ENCODE results near the gene MAST2.
A peak's percentile ranks its signal among the peaks of the same experiment; 100 is the strongest.

The MAST2 gene

DNA sequence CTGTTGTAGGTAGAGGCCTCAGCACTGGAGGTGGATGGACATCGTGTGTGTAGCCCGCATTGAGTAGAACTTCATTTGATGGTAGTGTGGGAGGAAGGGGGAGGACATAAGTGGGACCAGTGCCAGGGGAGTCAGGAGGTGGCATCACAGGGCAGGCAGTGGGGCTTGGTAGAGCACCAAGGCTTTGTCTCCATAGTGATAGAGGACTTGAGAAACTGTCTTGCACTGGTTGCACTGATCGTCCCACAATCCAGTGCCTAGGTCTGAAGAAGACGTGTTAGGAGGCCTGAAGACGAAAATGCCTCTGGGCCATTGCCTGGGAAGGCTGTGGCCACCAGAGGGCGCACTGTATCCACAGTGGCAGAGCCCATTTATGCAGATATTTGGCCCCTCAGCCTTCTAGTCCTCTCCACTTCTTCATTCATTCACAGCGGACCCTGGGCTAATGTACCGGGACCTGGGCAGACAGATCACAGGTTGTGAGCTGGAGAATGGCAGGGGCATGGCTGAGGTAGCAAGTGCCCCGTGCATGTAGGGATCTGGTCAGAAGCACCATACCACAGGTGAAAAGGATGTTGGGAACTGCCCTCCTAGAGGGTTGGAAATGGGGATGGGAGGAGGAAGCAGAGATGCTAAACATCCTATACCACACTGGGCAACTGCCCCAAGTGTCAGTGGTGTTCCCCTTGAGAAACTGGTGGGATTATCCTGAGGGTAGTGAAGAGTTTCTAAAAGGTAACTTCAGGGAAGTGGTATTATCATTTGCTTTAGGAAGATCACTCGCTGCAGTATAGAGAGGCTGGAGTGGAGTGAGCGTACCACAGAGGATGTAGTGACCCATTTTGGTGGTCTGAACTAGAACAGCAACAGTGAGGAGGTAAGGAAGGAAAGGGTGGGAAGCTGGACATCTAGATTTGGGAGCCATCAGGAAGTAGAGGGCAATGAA lies 233.8 kb downstream of the MAST2 start:
- peak; percentile 84 for DNase-seq (ENCODE audit: low read depth)
- H3K4me3 ChIP-seq (ENCODE audit: low read depth, low read length), result no peak overlapping the region
- TF ChIP-seq MYC (IDR thresholded peaks at IDR 0.05; ENCODE audit: low read depth, low read length) (no peak), CTCF (IDR thresholded peaks at IDR 0.05; ENCODE audit: low read depth, low read length) (peak; percentile 92), POLR2A (IDR thresholded peaks at IDR 0.05; ENCODE audit: extremely low read depth, insufficient read length) (peak; percentile 18)

DNA sequence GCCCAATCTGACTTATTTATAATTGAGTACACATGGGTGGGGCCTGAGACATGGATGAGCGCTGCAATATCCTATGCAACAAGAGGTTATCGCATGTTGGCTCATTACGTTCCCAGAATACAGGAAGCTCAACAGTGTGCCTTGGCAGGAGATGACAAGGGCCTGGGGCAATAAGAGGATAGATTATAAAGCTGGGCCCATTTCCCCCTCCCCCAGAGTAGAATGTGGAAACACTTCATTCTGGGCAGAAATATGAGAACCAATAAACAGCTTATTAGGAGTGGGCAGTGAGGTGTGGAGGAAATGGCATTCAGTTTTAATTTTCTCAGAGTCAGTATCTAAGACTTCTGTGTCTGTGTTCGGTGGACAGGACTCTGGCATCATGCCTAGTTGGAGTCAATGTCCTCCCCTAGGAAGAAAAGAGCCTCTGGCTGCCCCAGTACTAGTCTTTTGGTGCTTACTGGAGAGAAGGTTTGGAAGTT lies 236.2 kb downstream of the MAST2 start:
- no peak overlapping the region for H3K4me3 ChIP-seq (ENCODE audit: low read depth, low read length)
- DNase-seq (ENCODE audit: low read depth), result peak; percentile 49
- TF ChIP-seq MYC (IDR thresholded peaks at IDR 0.05; ENCODE audit: low read depth, low read length) (no peak), POLR2A (IDR thresholded peaks at IDR 0.05; ENCODE audit: extremely low read depth, insufficient read length) (no peak), CTCF (IDR thresholded peaks at IDR 0.05; ENCODE audit: low read depth, low read length) (no peak)
- TF ChIP-seq, protein P1, sequence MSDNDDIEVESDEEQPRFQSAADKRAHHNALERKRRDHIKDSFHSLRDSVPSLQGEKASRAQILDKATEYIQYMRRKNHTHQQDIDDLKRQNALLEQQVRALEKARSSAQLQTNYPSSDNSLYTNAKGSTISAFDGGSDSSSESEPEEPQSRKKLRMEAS (IDR thresholded peaks at IDR 0.05; ENCODE audit: low read depth, low read length), result no peak

GRCh38 chr1:46041551-46041950 lies 238.1 kb downstream of the MAST2 start:
- no peak for DNase-seq (ENCODE audit: low read depth)
- H3K4me3 ChIP-seq (ENCODE audit: low read depth, low read length), result no peak overlapping the region
- TF ChIP-seq CTCF (IDR thresholded peaks at IDR 0.05; ENCODE audit: low read depth, low read length), result no peak
- no peak for TF ChIP-seq MYC (IDR thresholded peaks at IDR 0.05; ENCODE audit: low read depth, low read length)
- TF ChIP-seq, protein P1 (IDR thresholded peaks at IDR 0.05; ENCODE audit: low read depth, low read length), result no peak
- TF ChIP-seq POLR2A (IDR thresholded peaks at IDR 0.05; ENCODE audit: extremely low read depth, insufficient read length), result no peak

DNA sequence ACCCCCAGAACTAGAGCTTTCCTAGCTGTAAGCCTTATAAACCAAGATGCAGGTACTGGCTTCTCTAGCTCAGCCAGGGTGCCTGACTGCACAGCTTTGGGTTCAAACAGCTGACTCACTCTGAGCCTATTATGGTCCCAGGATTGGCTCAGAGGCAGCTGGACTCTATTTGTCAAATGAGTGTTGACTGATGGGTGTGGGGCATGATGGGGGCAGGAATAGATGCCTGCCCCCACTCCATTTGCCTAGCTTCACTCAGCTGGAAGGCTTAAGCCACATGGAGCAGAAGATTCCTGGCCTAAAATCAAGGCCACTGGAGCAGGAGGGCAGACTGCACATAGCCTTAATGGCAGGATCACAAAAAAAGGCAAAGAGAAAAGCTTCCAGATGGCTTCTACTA lies 238.6 kb downstream of the MAST2 start:
- DNase-seq (ENCODE audit: low read depth), result no peak
- TF ChIP-seq CTCF (IDR thresholded peaks at IDR 0.05; ENCODE audit: low read depth, low read length), result no peak
- H3K4me3 ChIP-seq (ENCODE audit: low read depth, low read length), result no peak overlapping the region

GRCh38 chr1:46043458-46044017 lies 240.1 kb downstream of the MAST2 start:
- TF ChIP-seq POLR2A (IDR thresholded peaks at IDR 0.05; ENCODE audit: extremely low read depth, insufficient read length) (no peak), CTCF (IDR thresholded peaks at IDR 0.05; ENCODE audit: low read depth, low read length) (no peak), MYC (IDR thresholded peaks at IDR 0.05; ENCODE audit: low read depth, low read length) (no peak; the same call in 1 of the 2 replicates)
- TF ChIP-seq, protein P1 (IDR thresholded peaks at IDR 0.05; ENCODE audit: low read depth, low read length), result no peak
- peak; percentile 97 for DNase-seq (ENCODE audit: low read depth)
- H3K4me3 ChIP-seq (ENCODE audit: low read depth, low read length), result no peak overlapping the region
